K562 (cell line): Measurements from ENCODE around the gene NUP210. TPM values are rescaled to one million over a fixed set of nuclear protein-coding genes. Genes with fewer than 3 reads are reported as not detected.

Source experiments
- ATAC-seq: fragments of 200-7000 bp; cut with Tn5 transposase; 3 replicates; pipeline ENCODE4 v1.9.1; 2020; ENCODE audit warnings: moderate library complexity
- BruUV-seq: library from RNA; stranded (reverse); fragments of 400-500 nt; replicated peaks from 2 replicates; lab custom pipeline; 2021; lab: Mats Ljungman, UMichigan
- CTCF ChIA-PET: fragments of 300-600 bp; formaldehyde crosslinking; extraction: SDS; loops from one replicate; lab custom pipeline; 2021; ENCODE audit warnings: low intra/inter-chr PET ratio; lab: Yijun Ruan, JAX
- POLR2A ChIA-PET: fragments of 300-600, 350-650 bp; sonication (Branson Sonifier 250); formaldehyde crosslinking; extraction: SDS; loops from one replicate; lab custom pipeline; 2021; ENCODE audit warnings: antibody characterized with exemption, inconsistent platforms; lab: Yijun Ruan, JAX
- DNase-seq, 4 experiments: peaks; one replicate each; pipeline versions ENCODE4 v3.0.0 to v3.0.0-alpha.2; 2011 to 2018; ENCODE audit warnings: low spot score in 3 of 4, mixed read lengths in 3 of 4; ENCODE audit errors: extremely low read depth in 1 of 4
- FAIRE-seq: peaks from 2 replicates; lab custom pipeline; 2011; peaks lifted over from hg19 to GRCh38; lab: Jason Lieb, UNC
- H2AFZ ChIP-seq: 2 replicates; pipeline ENCODE4 v1.6.0; 2011; ENCODE audit warnings: low read depth, low read length, control low read depth, inconsistent platforms
- H3K27ac ChIP-seq: fragments of 200-600 bp; 3 replicates; pipeline ENCODE4 v1.8.0; 2011; ENCODE audit warnings: low read depth, mild to moderate bottlenecking, control low read depth, inconsistent platforms, low read length, moderate library complexity, mixed read lengths; ENCODE audit errors: extremely low read depth
- H3K27me3 ChIP-seq, 2 experiments: fragments of 300-600 bp in 1 of 2; 2 replicates in 1 of 2; 3 replicates in 1 of 2; pipeline versions ENCODE4 v1.6.0 to v1.8.0; 2011; ENCODE audit warnings: inconsistent platforms in 2 of 2, low read length in 2 of 2, mild to moderate bottlenecking in 1 of 2, mixed read lengths in 1 of 2, moderate library complexity in 1 of 2; ENCODE audit not compliant: control insufficient read depth in 2 of 2, insufficient read depth in 2 of 2
- H3K36me3 ChIP-seq: fragments of 300-600 bp; 3 replicates; pipeline ENCODE4 v1.8.0; 2011; ENCODE audit warnings: mild to moderate bottlenecking, low read length, inconsistent platforms; ENCODE audit not compliant: control insufficient read depth, insufficient read depth
- H3K4me1 ChIP-seq, 2 experiments: fragments of 200-600 bp in 1 of 2; replicated peaks in 1 of 2; 2 replicates in 1 of 2; 3 replicates in 1 of 2; pipeline versions ENCODE4 v1.5.1 to v1.8.0; 2011; ENCODE audit warnings: inconsistent platforms in 2 of 2, low read length in 2 of 2, mild to moderate bottlenecking in 1 of 2, mixed read lengths in 1 of 2, moderate library complexity in 1 of 2; ENCODE audit not compliant: control insufficient read depth in 2 of 2, insufficient read depth in 2 of 2
- H3K4me2 ChIP-seq: 2 replicates; pipeline ENCODE4 v1.6.1; 2011; ENCODE audit warnings: low read length, control low read depth, inconsistent platforms, mixed read lengths; ENCODE audit not compliant: insufficient read depth
- H3K4me3 ChIP-seq: fragments of 200-600 bp; sonication (generic), shearing (Covaris generic); 2 replicates; pipeline ENCODE4 v1.5.1; 2016; ENCODE audit warnings: control low read depth, inconsistent platforms
- H3K79me2 ChIP-seq: fragments of 200-600 bp; 3 replicates; pipeline ENCODE4 v1.8.0; 2011; ENCODE audit warnings: low read length, inconsistent platforms; ENCODE audit not compliant: control insufficient read depth, insufficient read depth
- H3K9ac ChIP-seq, 2 experiments: 2 replicates each; pipeline versions ENCODE4 v1.6.0 to v1.6.1; 2011; ENCODE audit warnings: low read depth in 2 of 2, low read length in 2 of 2, control low read depth in 1 of 2, inconsistent platforms in 1 of 2, mild to moderate bottlenecking in 1 of 2, mixed read lengths in 1 of 2; ENCODE audit not compliant: insufficient read depth in 1 of 2
- H3K9me1 ChIP-seq: one replicate; pipeline ENCODE4 v1.6.0; 2011; ENCODE audit warnings: inconsistent platforms, mild to moderate bottlenecking, low read length, moderate library complexity; ENCODE audit not compliant: control insufficient read depth, insufficient read depth
- H3K9me3 ChIP-seq: replicated peaks from 2 replicates; pipeline ENCODE4 v1.5.1; 2011; ENCODE audit warnings: low read depth, low read length, inconsistent platforms; ENCODE audit not compliant: control insufficient read depth, insufficient read depth
- H4K20me1 ChIP-seq: replicated peaks from 2 replicates; pipeline ENCODE4 v1.6.1; 2011; ENCODE audit warnings: low read length, inconsistent platforms, mixed read lengths; ENCODE audit not compliant: control insufficient read depth, insufficient read depth
- WGBS: fragments of 100-300 bp; shearing (Covaris generic); methylation state at CpG from one replicate; pipeline ENCODE4 v1.1.6; 2016; ENCODE audit warnings: low coverage, mixed read lengths; ENCODE audit not compliant: insufficient coverage; ENCODE audit errors: missing lambda C conversion rate; 5-methylcytosine and 5-hydroxymethylcytosine counted together
- in situ Hi-C: fragments of 300-500 bp; cut with MboI; formaldehyde crosslinking; loops from 4 replicates; pipeline ENCODE4 v1.15.0; 2018; ENCODE audit warnings: inconsistent platforms, mixed read lengths
- intact Hi-C: fragments of 100-400 bp; cut with micrococcal nuclease; formaldehyde crosslinking; loops from 2 replicates; pipeline ENCODE4 v1.14.2; 2022
- polyA plus RNA-seq, 8 experiments: library from polyadenylated mRNA; depleted of rRNA in 4 of 8; stranded (reverse) in 5 of 8; unstranded in 3 of 8; fragments of >200 nt; fragmentation: Nextera tagmentation in 2 of 8; fragmentation: Illumina TruSeq in 1 of 8; extraction: Ambion mirVana in 2 of 8; extraction: Trizol in 1 of 8; gene quantifications; 2 replicates each; pipeline versions ENCODE4 v1.2.1 to v1.2.3, GENCODE V29; 2011 to 2014; ENCODE audit warnings: inconsistent platforms in 1 of 8, missing spikeins in 1 of 8
- total RNA-seq, 7 experiments: library from RNA; depleted of rRNA in 6 of 7; stranded (reverse); fragments of >200 nt in 6 of 7; fragmentation: Illumina TruSeq in 2 of 7; extraction: Trizol in 2 of 7; gene quantifications; 2 replicates each; pipeline versions ENCODE4 v1.2.1 to v1.2.3, GENCODE V29; 2011 to 2021; ENCODE audit warnings: low replicate concordance in 1 of 7
- TF ChIP-seq, protein P1 (sequence below), 3 experiments: IDR thresholded peaks in 2 of 3; conservative IDR thresholded peaks in 1 of 3; 2 replicates each; pipeline ENCODE4 v1.5.1; 2011 to 2012; ENCODE audit warnings: low read length in 3 of 3, mild to moderate bottlenecking in 3 of 3, control low read depth in 2 of 3, improper control_type of control experiment in 1 of 3, inconsistent platforms in 1 of 3, low read depth in 1 of 3, mixed read lengths in 1 of 3, moderate library complexity in 1 of 3; ENCODE audit not compliant: insufficient read depth in 2 of 3
- TF ChIP-seq, protein P2 (sequence below): fragments of 250-450 bp; sonication (Bioruptor Pico); IDR thresholded peaks from 2 replicates; pipeline ENCODE4 v1.4.0; 2020

NUP210 gene
- total and polyA plus RNA-seq, 9 of the 15 experiments (the other 6 are each of a cell fraction or from before 2014, with no cell fraction given) = 1.2 to 138 (median 44.0) TPM

DNA sequence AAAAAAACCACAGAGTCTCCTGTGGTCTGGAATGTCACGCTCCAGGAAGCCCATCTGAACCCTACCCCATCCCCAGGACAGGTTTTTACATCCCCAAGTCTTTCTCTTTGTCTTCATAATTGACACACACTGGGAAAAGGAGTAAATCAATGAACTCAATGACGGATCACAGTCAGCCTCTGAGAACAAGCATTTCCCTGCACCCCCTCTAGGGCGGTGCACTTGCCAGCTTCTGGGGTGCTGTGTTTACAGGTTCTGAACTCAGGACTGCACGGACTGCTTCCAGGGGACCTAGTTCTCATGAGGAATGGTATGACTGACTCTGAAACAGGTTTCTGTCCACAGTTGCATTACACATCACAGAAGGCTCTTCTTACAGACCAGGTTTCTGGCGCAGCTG lies 81.1 kb downstream of the NUP210 start:
- Histone ChIP-seq H3K27me3 (no peaks in the 10 kb centered on the region), H4K20me1 (no peaks in the 10 kb centered on the region; the same call in 1 of the 2 replicates), H2AFZ (no peak overlapping the region), H3K79me2 (no peaks in the 10 kb centered on the region), H3K27ac (no peak overlapping the region; the same call in 2 of the 3 replicates), H3K4me3 (no peak overlapping the region), H3K9ac (no peak overlapping the region), H3K9me3 (no peaks in the 10 kb centered on the region), H3K4me2 (no peak overlapping the region), H3K9me1 (no peaks in the 10 kb centered on the region), H3K36me3 (peaks cover 100% of the 10 kb centered on the region), H3K4me1 (peaks cover 0 to 8% of the 10 kb centered on the region in 2 experiments; a peak in 2 of 5 replicates)
- BruUV-seq = no TSS peak
- ChIA-PET POLR2A (interaction anchor here (1.3 kb wide), 1 partner anchor 9 kb away, joined by 3 read pairs; no protein-coding TSS in a partner anchor), CTCF (no interaction called here)
- peak in 1 of 4 experiments; percentile 23 for DNase-seq
- intact Hi-C loops = no loop called here
- peak; percentile 47 for ATAC-seq
- in situ Hi-C loops = no loop called here
- TF ChIP-seq, protein P1, sequence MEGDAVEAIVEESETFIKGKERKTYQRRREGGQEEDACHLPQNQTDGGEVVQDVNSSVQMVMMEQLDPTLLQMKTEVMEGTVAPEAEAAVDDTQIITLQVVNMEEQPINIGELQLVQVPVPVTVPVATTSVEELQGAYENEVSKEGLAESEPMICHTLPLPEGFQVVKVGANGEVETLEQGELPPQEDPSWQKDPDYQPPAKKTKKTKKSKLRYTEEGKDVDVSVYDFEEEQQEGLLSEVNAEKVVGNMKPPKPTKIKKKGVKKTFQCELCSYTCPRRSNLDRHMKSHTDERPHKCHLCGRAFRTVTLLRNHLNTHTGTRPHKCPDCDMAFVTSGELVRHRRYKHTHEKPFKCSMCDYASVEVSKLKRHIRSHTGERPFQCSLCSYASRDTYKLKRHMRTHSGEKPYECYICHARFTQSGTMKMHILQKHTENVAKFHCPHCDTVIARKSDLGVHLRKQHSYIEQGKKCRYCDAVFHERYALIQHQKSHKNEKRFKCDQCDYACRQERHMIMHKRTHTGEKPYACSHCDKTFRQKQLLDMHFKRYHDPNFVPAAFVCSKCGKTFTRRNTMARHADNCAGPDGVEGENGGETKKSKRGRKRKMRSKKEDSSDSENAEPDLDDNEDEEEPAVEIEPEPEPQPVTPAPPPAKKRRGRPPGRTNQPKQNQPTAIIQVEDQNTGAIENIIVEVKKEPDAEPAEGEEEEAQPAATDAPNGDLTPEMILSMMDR (IDR thresholded peaks at IDR 0.05 in 2 of 3, conservative IDR thresholded peaks at IDR 0.05 in 1 of 3; ENCODE audit: insufficient read depth in 2 of 3, low read depth in 1 of 3, low read length in 3 of 3) = peak in 2 of 3 experiments; percentile 10 to 32; a peak in 1 of 6 replicates
- TF ChIP-seq, protein P2, sequence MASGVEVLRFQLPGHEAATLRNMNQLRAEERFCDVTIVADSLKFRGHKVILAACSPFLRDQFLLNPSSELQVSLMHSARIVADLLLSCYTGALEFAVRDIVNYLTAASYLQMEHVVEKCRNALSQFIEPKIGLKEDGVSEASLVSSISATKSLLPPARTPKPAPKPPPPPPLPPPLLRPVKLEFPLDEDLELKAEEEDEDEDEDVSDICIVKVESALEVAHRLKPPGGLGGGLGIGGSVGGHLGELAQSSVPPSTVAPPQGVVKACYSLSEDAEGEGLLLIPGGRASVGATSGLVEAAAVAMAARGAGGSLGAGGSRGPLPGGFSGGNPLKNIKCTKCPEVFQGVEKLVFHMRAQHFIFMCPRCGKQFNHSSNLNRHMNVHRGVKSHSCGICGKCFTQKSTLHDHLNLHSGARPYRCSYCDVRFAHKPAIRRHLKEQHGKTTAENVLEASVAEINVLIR = no peak
- peak; percentile 15 for FAIRE-seq
- WGBS = 88% methylated on average over 5 of the region's 5 CpGs
